Karpas-422 (cell line): Measurements from ENCODE around the gene PRPSAP2. TPM values are rescaled to one million over a fixed set of nuclear protein-coding genes. Genes with fewer than 3 reads are reported as not detected.

Experiments used
- DNase-seq: peaks from one replicate; pipeline ENCODE4 v3.0.0-alpha.2; 2015
- H2AFZ ChIP-seq: fragments of 200-600 bp; sonication (generic); 2 replicates; pipeline ENCODE4 v1.6.1; 2014; ENCODE audit warnings: antibody characterized with exemption, low read length, mixed read lengths
- H3K27ac ChIP-seq: fragments of 200-600 bp; sonication (generic); 2 replicates; pipeline ENCODE4 v1.5.1; 2014; ENCODE audit warnings: mild to moderate bottlenecking, low read length, moderate library complexity
- H3K27me3 ChIP-seq: fragments of 200-600 bp; sonication (generic); 2 replicates; pipeline ENCODE4 v1.6.1; 2014; ENCODE audit warnings: low read length, mixed read lengths
- H3K36me3 ChIP-seq: fragments of 200-600 bp; sonication (generic); 2 replicates; pipeline ENCODE4 v1.6.1; 2014; ENCODE audit warnings: low read length, mixed read lengths; ENCODE audit not compliant: insufficient read depth
- H3K4me1 ChIP-seq: fragments of 200-600 bp; sonication (generic); 2 replicates; pipeline ENCODE4 v1.6.1; 2014; ENCODE audit warnings: mild to moderate bottlenecking, low read length, mixed read lengths
- H3K4me2 ChIP-seq: fragments of 200-600 bp; sonication (generic); 2 replicates; pipeline ENCODE4 v1.6.1; 2014; ENCODE audit warnings: low read length, low read depth, mild to moderate bottlenecking; ENCODE audit not compliant: poor library complexity, severe bottlenecking
- H3K4me3 ChIP-seq: fragments of 200-600 bp; sonication (generic); 2 replicates; pipeline ENCODE4 v1.5.1; 2014; ENCODE audit warnings: mild to moderate bottlenecking, antibody characterized with exemption, low read length, mixed read lengths
- H3K79me2 ChIP-seq: fragments of 200-600 bp; sonication (generic); 2 replicates; pipeline ENCODE4 v1.6.1; 2014; ENCODE audit warnings: mild to moderate bottlenecking, low read length, mixed read lengths
- H3K9ac ChIP-seq: fragments of 200-600 bp; sonication (generic); 2 replicates; pipeline ENCODE4 v1.6.0; 2014; ENCODE audit warnings: low read length
- H3K9me2 ChIP-seq: fragments of 200-600 bp; sonication (generic), shearing (Covaris generic); replicated peaks from 2 replicates; pipeline ENCODE4 v1.6.0; 2014; ENCODE audit warnings: mild to moderate bottlenecking, low read length, moderate library complexity; ENCODE audit not compliant: insufficient read depth
- H3K9me3 ChIP-seq: fragments of 300-700, 200-600 bp; sonication (generic); 2 replicates; pipeline ENCODE4 v1.6.1; 2014; ENCODE audit warnings: low read length, mixed read lengths
- H4K20me1 ChIP-seq: fragments of 200-600 bp; sonication (generic); 2 replicates; pipeline ENCODE4 v1.6.1; 2014; ENCODE audit warnings: mild to moderate bottlenecking, antibody characterized with exemption, low read length, low read depth; ENCODE audit not compliant: insufficient read depth
- total RNA-seq: library from RNA; depleted of rRNA; stranded (reverse); fragments of >200 nt; shearing (Covaris generic); gene quantifications from 2 replicates; pipeline ENCODE4 v1.2.3, GENCODE V29; 2014; ENCODE audit warnings: low replicate concordance

Gene PRPSAP2
- total RNA-seq, 1 experiment from 2014 or later = 114 TPM

DNA sequence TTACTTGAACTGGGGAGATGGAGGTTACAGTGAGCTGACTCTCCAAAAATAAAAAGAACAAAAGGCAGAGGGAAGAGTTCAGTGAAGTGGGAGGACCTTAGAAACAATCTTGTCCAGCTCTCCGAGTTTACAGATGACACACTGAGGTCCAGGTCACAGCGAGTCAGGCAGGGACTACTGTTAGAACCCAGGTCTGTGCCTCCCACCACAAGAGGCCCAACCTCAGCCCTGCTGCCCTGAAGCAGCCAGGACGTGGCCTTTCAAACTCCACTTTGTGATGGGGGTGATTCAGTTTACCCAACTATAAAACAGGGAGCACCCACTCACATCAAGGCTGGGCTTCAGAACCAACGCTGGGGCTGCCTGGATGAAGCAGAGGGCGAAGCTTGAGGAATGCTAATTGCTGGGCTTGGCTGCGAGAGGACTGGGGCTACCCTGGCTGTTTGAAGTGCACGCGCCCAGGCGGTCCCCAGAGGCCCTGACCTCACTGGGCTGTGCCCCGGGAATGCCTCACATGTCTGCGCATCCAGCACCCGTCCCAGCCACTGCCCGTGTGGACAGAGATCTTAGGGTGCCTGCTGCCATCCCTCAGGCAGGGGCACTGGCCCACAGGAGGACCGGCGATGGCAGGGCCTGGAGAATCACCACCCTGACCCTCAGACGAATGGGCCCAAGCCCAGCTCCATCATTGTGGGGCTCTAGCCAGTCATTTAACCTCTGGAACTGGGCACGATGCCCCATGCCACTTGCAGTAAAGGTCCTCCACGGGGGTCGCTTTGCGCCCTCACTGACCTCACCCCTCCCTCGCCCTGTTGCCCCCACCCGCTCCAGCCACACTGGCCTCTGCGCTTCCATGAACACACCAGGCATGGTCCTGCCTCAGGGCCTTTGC, 105.4 kb downstream of the PRPSAP2 start:
- H4K20me1 ChIP-seq = no peaks in the 10 kb centered on the region
- no peaks in the 10 kb centered on the region for H3K4me1 ChIP-seq
- H3K27me3 ChIP-seq = no peaks in the 10 kb centered on the region
- no peak overlapping the region for H2AFZ ChIP-seq
- H3K9me3 ChIP-seq = no peaks in the 10 kb centered on the region
- DNase-seq = no peak
- no peaks in the 10 kb centered on the region for H3K9me2 ChIP-seq
- H3K4me2 ChIP-seq = no peak overlapping the region
- no peaks in the 10 kb centered on the region for H3K79me2 ChIP-seq
- H3K36me3 ChIP-seq = no peaks in the 10 kb centered on the region
- H3K4me3 ChIP-seq = no peak overlapping the region
- H3K27ac ChIP-seq = no peak overlapping the region
- H3K9ac ChIP-seq = no peak overlapping the region

DNA sequence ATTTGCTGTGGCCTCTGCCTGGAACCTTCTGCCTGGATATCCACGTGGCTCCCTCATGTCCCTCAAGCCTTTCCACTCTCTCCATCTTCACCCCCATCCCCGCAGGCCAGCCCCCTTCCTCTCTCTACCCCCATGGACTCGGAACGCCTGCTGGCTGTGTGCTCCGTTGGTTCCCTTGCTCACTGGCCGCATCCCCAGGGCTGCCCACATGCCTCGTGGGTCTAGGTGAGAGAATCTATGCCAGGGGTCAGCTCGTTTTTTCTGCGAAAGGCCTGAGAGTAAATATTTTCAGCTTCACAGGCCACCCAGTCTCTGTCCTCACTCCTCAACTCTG, 106.1 kb downstream of the PRPSAP2 start:
- no peaks in the 10 kb centered on the region for H3K27me3 ChIP-seq
- no peak overlapping the region for H3K9ac ChIP-seq
- H3K27ac ChIP-seq = no peak overlapping the region
- H3K9me3 ChIP-seq = no peaks in the 10 kb centered on the region
- no peaks in the 10 kb centered on the region for H3K4me1 ChIP-seq
- no peaks in the 10 kb centered on the region for H4K20me1 ChIP-seq
- no peak overlapping the region for H2AFZ ChIP-seq
- no peak overlapping the region for H3K4me3 ChIP-seq
- H3K79me2 ChIP-seq = no peaks in the 10 kb centered on the region
- H3K9me2 ChIP-seq = no peaks in the 10 kb centered on the region
- H3K36me3 ChIP-seq = no peaks in the 10 kb centered on the region
- no peak overlapping the region for H3K4me2 ChIP-seq
- DNase-seq = no peak

DNA sequence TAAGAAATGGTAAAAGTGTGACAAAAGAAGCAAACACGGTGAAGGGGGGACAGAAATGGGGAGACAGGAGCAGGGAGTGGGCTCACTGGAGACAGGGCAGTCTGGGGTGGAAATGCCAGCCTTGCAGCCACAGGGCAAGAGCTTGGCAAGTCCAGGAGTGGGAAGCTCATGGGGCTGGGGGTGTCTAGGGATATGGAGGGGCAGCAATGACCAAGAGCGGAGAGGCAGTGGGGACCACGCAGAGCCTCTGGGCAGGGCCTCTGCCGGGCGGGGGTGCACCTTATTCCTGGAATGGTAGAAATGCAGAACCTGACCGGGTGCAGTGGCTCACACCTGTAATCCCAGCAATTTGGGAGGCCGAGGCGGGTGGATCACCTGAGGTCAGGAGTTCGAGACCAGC, 106.6 kb downstream of the PRPSAP2 start:
- no peak overlapping the region for H3K9ac ChIP-seq
- no peak for DNase-seq
- no peak overlapping the region for H3K4me3 ChIP-seq
- no peaks in the 10 kb centered on the region for H3K4me1 ChIP-seq
- H3K9me3 ChIP-seq = no peaks in the 10 kb centered on the region
- H4K20me1 ChIP-seq = no peaks in the 10 kb centered on the region
- no peak overlapping the region for H3K4me2 ChIP-seq
- H3K36me3 ChIP-seq = no peaks in the 10 kb centered on the region
- H3K9me2 ChIP-seq = no peaks in the 10 kb centered on the region
- H3K79me2 ChIP-seq = no peaks in the 10 kb centered on the region
- H3K27ac ChIP-seq = no peak overlapping the region
- H2AFZ ChIP-seq = no peak overlapping the region
- no peaks in the 10 kb centered on the region for H3K27me3 ChIP-seq

DNA sequence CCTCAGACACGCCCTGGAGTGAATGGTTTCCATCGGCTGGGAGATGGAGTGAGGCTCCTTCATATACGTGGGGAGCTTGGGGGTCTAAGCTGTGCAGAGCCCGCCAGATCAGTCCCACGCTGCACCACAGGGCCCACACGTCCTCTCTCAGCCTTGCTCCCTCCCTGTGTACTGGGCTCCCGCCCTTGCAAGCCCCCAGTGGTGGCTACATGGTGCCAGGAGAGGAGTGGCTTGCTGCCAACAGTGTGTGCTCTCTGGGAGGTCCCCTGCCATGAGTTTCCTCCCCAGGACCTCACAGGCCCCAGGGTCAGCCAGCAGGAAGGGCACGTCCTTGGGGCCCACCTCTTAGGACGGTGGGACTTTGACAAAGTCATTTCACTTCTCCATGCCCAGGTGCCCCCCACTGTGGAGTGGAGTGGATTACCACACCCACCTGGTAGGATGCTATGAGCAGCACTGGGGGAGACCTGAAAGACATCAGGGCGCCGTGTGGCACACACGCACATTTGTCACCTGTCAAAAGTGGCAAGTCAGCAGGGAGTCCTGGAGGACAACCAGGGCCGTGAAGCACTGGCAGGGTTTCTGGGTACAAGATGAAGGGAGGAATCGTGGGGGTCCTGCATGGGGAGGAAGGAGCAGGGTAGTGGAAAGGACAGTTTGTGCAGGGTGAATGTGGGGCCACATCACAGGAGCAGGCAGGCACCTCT, 107.8 kb downstream of the PRPSAP2 start:
- no peaks in the 10 kb centered on the region for H3K9me3 ChIP-seq
- H3K9ac ChIP-seq = no peak overlapping the region
- no peaks in the 10 kb centered on the region for H3K4me1 ChIP-seq
- no peak overlapping the region for H3K4me3 ChIP-seq
- H3K79me2 ChIP-seq = no peaks in the 10 kb centered on the region
- H3K9me2 ChIP-seq = no peaks in the 10 kb centered on the region
- no peak overlapping the region for H2AFZ ChIP-seq
- H3K27ac ChIP-seq = no peak overlapping the region
- H4K20me1 ChIP-seq = no peaks in the 10 kb centered on the region
- H3K36me3 ChIP-seq = no peaks in the 10 kb centered on the region
- DNase-seq = no peak
- H3K4me2 ChIP-seq = no peak overlapping the region
- H3K27me3 ChIP-seq = no peaks in the 10 kb centered on the region

DNA sequence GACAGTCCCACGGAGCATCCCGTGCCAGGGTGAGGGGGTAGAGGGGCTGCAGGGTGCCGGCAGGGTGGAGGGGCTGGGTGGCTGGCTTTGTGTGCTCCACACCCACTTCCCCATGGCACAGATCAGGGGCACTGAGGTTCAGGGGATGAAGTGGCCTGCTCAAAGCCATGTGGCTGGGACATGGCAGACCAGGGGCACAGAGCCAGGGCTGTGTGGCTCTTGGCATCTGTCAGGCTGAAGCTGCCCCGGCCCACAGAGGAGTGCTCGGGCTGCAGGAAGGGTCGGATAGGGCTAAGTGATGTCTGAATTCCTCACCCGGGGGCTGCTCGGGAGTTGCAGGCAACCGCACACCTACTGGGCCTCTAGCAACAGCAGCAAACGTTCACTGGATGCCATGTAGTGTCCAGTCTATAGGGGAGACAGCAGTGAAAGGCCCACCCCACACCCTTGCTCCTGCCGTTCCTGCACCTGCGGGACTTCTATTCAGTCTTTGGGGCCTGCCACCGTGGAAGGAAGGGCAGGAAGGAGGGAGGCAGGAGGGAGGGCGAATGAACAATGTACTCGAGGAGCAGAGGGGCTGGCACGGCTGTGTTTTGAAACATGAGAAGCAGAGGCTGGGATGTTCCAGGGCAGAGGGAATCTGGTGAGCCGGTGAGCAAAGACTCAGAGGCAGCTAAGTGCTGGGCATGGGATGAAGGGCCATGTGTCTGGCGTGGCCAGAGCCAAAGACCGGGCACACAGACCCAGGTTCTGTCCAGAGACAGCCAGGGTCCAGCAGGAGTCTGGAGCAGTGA, 109.1 kb downstream of the PRPSAP2 start:
- Histone ChIP-seq H2AFZ (no peak overlapping the region), H3K4me2 (no peak overlapping the region), H4K20me1 (no peaks in the 10 kb centered on the region), H3K4me3 (no peak overlapping the region), H3K27ac (no peak overlapping the region), H3K4me1 (no peaks in the 10 kb centered on the region), H3K9me2 (no peaks in the 10 kb centered on the region), H3K9me3 (no peaks in the 10 kb centered on the region), H3K36me3 (no peaks in the 10 kb centered on the region), H3K27me3 (no peaks in the 10 kb centered on the region), H3K9ac (no peak overlapping the region), H3K79me2 (no peaks in the 10 kb centered on the region)
- DNase-seq = no peak

DNA sequence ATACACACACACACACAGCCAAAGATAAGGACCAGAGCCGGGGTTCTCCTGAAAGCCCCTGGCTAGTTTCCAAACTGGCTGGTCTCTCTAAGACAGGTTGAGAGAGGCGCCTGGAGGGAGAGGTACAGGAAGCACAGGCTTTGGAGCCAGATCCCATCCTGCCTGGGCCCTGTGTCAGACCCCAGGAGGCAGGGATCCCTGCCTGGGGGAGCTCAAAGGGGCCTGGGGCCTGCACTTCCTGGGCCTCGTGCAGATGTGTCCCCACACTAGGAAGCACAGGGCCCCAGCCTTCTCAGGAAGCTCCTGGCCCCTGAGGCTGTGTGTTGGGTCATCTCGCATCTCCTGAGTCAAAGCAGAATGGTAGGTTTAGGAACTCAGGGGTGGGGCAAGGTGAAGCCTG, 110.0 kb downstream of the PRPSAP2 start:
- H3K79me2 ChIP-seq = no peaks in the 10 kb centered on the region
- DNase-seq = no peak
- H3K4me2 ChIP-seq = no peak overlapping the region
- H3K4me1 ChIP-seq = no peaks in the 10 kb centered on the region
- no peak overlapping the region for H3K27ac ChIP-seq
- H3K9me3 ChIP-seq = no peaks in the 10 kb centered on the region
- no peak overlapping the region for H3K9ac ChIP-seq
- H3K4me3 ChIP-seq = no peak overlapping the region
- H2AFZ ChIP-seq = no peak overlapping the region
- H3K27me3 ChIP-seq = no peaks in the 10 kb centered on the region
- no peaks in the 10 kb centered on the region for H3K36me3 ChIP-seq
- H3K9me2 ChIP-seq = no peaks in the 10 kb centered on the region
- H4K20me1 ChIP-seq = no peaks in the 10 kb centered on the region

DNA sequence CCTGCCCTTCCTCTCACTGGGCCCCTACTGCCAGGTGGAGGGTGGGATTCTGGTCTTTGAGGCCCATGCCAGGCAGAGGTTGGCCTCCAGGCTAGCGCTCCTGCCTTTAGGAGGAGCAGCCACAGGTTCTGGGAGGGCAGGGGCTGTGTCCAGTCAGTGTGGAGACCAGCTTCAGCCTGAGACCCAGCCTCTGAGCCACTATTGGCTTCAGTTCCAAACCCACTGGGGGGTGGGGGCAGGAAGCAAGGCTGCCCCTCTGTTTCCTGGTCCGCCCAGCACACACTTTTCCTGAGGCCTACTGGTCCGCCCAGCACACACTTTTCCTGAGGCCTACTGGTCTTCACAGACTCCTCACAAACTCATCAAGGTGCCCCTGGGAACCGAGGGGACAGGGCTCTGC, 110.4 kb downstream of the PRPSAP2 start:
- H3K4me1 ChIP-seq = no peaks in the 10 kb centered on the region
- H4K20me1 ChIP-seq = no peaks in the 10 kb centered on the region
- no peaks in the 10 kb centered on the region for H3K79me2 ChIP-seq
- H3K36me3 ChIP-seq = no peaks in the 10 kb centered on the region
- H3K4me2 ChIP-seq = no peak overlapping the region
- H3K4me3 ChIP-seq = no peak overlapping the region
- H3K9me3 ChIP-seq = no peaks in the 10 kb centered on the region
- H3K27me3 ChIP-seq = no peaks in the 10 kb centered on the region
- no peak overlapping the region for H2AFZ ChIP-seq
- no peak overlapping the region for H3K27ac ChIP-seq
- no peak for DNase-seq
- no peaks in the 10 kb centered on the region for H3K9me2 ChIP-seq
- H3K9ac ChIP-seq = no peak overlapping the region
